22Rv1 (cell line): Measurements from ENCODE around the gene IL25.
A peak's percentile ranks its signal among the peaks of the same experiment; 100 is the strongest.

Experiments used
- H3K27ac ChIP-seq: fragments of 450-650 bp; 2 replicates; pipeline ENCODE4 v1.5.1; 2017
- ZFX ChIP-seq: fragments of 450-650 bp; IDR thresholded peaks from 2 replicates; pipeline ENCODE4 v1.6.1; 2017; ENCODE audit warnings: antibody characterized with exemption, borderline replicate concordance
- TF ChIP-seq, protein P1 (sequence below): fragments of 450-650 bp; IDR thresholded peaks from 2 replicates; pipeline ENCODE4 v1.5.1; 2017; ENCODE audit warnings: mild to moderate bottlenecking

Gene IL25

GRCh38 chr14:23377198-23377550 lies 4.6 kb downstream of the IL25 start:
- no peak for TF ChIP-seq ZFX
- TF ChIP-seq, protein P1, sequence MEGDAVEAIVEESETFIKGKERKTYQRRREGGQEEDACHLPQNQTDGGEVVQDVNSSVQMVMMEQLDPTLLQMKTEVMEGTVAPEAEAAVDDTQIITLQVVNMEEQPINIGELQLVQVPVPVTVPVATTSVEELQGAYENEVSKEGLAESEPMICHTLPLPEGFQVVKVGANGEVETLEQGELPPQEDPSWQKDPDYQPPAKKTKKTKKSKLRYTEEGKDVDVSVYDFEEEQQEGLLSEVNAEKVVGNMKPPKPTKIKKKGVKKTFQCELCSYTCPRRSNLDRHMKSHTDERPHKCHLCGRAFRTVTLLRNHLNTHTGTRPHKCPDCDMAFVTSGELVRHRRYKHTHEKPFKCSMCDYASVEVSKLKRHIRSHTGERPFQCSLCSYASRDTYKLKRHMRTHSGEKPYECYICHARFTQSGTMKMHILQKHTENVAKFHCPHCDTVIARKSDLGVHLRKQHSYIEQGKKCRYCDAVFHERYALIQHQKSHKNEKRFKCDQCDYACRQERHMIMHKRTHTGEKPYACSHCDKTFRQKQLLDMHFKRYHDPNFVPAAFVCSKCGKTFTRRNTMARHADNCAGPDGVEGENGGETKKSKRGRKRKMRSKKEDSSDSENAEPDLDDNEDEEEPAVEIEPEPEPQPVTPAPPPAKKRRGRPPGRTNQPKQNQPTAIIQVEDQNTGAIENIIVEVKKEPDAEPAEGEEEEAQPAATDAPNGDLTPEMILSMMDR: no peak
- H3K27ac ChIP-seq: no peak overlapping the region

DNA sequence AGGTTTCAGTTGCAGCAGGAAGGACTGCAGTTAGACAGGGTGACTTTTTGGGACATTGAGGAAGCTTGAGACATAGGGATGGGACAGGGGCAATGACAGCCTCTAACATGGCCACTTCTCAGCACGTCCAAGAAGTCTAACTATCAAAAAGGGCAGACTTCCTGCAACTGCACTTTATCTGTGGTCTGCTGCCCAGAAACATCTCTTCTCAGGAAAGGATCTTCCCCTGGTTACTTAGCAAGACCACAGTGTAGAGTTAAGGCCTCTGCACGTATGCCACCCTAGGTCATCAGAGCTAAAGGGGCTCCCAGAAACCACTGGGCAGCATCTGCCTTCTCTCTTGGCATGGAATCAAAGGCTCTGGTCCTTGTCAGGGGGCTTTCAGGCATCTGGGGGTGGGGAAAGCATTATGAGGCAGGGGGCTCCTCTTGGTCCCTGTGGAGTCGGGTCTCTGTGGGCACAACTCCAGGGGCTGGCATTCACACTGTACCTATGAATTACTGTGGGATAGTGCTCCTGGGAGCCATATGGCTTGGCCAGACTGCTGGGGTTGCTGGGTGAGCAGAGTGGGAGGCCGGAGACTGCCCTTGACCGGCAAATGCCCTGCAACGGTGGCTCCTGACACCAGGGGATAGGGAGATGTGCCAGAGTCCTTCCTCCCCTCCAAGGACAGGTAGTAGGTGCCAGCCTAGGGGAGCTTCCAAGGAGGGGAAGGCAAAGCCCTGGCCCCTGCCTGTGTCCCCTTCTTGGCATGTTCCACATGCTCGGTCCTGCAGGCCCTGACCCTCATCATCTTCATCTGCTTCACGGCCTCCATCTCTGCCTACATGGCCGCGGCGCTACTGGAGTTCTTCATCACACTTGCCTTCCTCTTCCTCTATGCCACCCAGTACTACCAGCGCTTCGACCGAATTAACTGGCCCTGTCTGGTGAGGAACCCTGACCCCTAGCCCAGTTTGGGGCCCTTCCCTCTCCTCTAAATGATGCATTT lies 5.3 kb downstream of the IL25 start:
- H3K27ac ChIP-seq: no peak overlapping the region
- TF ChIP-seq, protein P1: no peak
- TF ChIP-seq ZFX: no peak

GRCh38 chr14:23378612-23379220 lies 6.1 kb downstream of the IL25 start:
- TF ChIP-seq ZFX: no peak
- TF ChIP-seq, protein P1: no peak
- no peak overlapping the region for H3K27ac ChIP-seq

GRCh38 chr14:23379366-23380196 lies 7.0 kb downstream of the IL25 start:
- no peak overlapping the region for H3K27ac ChIP-seq
- TF ChIP-seq, protein P1: peak; percentile 96
- TF ChIP-seq ZFX: no peak

GRCh38 chr14:23380197-23380914 lies 7.7 kb downstream of the IL25 start:
- H3K27ac ChIP-seq: no peak overlapping the region
- no peak for TF ChIP-seq ZFX
- TF ChIP-seq, protein P1: peak; percentile 65

DNA sequence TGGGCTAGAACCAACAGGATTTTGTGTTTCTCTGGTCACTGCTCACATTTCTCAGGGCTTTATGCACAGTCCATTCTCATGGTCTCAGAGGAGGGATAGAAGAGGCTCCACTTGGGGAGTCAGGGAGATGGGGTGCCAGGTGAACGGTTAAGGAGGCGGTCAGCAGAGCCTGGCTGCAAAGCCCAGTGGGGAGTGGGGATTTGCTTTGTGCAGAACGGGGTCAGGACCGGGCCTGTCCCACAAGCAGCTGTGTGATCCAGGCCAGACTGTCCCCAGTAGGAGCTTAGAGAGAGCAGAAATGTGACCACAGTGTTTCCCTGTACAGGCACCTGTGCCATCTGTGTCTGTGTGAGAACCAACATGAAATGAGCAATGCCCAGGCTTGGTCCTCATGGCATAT lies 8.4 kb downstream of the IL25 start:
- H3K27ac ChIP-seq: no peak overlapping the region
- TF ChIP-seq, protein P1: no peak
- TF ChIP-seq ZFX: no peak
